ENCODE results near the gene DNAJB14.

The DNAJB14 gene

DNA sequence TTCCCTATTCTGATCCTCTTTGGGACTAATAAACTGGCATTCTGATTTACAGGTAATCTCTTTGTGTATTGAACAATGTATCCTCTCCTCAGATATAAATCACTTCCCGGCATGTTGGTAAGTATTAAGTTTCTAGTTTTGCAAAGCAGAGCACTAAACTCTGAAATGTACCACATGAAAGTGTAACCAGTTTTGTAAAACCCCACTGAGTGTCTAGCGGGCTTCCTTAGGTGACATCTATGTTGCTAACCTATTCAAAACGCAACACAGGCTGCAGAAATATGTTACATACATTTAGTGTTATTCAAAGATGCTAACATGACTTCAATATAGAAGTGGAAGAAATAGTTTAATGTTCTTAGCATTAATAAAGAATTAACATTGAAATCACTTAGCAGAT, 25.2 kb downstream of the DNAJB14 start:
- no peak overlapping the region for H3K4me3 ChIP-seq (ENCODE audit: low read length)
- H3K4me1 ChIP-seq (ENCODE audit: control insufficient read depth, insufficient read depth, low read length): no peaks in the 10 kb centered on the region
- no peak overlapping the region for H3K9ac ChIP-seq (ENCODE audit: low read length)
- H3K36me3 ChIP-seq (ENCODE audit: control insufficient read depth, insufficient read depth, low read length): peaks cover 7% of the 10 kb centered on the region
- no peak overlapping the region for H3K27ac ChIP-seq (ENCODE audit: low read depth, low read length)
- H3K27me3 ChIP-seq (ENCODE audit: control insufficient read depth, insufficient read depth, low read length): no peaks in the 10 kb centered on the region

DNA sequence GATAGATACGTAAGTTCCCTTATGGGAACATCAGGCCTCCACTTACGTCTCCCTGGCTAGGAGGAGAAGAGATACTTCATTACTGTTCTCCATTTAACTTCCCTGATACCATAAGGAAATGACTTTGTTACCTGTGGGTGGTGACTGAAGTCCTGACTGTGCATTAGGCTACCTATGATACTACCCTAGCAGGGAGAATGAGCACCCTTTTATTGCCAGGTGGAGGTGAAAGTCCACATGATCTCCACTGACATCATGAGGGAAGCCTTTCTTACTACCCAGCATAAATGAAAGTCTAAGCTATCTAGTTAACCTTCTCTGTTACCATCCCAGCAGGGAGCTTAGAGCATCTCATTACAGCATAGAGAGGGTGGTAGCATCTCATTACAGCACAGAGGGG, 27.8 kb downstream of the DNAJB14 start:
- Histone ChIP-seq H3K36me3 (ENCODE audit: control insufficient read depth, insufficient read depth, low read length) (peaks cover 7% of the 10 kb centered on the region), H3K27ac (ENCODE audit: low read depth, low read length) (no peak overlapping the region)

DNA sequence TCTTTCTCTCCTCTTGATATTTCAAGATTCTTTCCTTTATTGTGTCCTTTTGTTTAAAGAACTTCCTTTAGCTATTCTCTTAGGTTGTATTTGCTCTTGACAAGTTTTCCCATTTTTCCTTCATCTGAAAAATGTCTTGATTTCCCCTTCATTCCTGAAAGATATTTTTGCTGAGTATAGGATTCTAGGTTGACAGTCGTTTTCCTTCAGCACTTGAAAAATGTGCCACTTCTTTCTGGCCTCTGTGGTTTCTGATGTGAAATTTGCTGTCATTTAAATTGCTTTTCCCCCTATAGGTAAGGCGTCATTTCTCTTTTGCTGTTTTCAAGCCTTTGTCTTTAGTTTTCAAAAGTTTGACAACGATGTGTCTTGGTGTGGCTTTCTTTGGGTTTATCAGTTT, 28.8 kb downstream of the DNAJB14 start:
- H3K9ac ChIP-seq (ENCODE audit: low read length): no peak overlapping the region
- peaks cover 7% of the 10 kb centered on the region for H3K36me3 ChIP-seq (ENCODE audit: control insufficient read depth, insufficient read depth, low read length)
- H3K27ac ChIP-seq (ENCODE audit: low read depth, low read length): no peak overlapping the region
- no peaks in the 10 kb centered on the region for H3K27me3 ChIP-seq (ENCODE audit: control insufficient read depth, insufficient read depth, low read length)
- H3K4me3 ChIP-seq (ENCODE audit: low read length): no peak overlapping the region
- H3K4me1 ChIP-seq (ENCODE audit: control insufficient read depth, insufficient read depth, low read length): no peaks in the 10 kb centered on the region

More for the DNA sequence above, 27.8 kb downstream of the DNAJB14 start:
- no peaks in the 10 kb centered on the region for H3K27me3 ChIP-seq (ENCODE audit: control insufficient read depth, insufficient read depth, low read length)
- no peaks in the 10 kb centered on the region for H3K4me1 ChIP-seq (ENCODE audit: control insufficient read depth, insufficient read depth, low read length)
- no peak overlapping the region for H3K4me3 ChIP-seq (ENCODE audit: low read length)
- H3K9ac ChIP-seq (ENCODE audit: low read length): no peak overlapping the region

DNA sequence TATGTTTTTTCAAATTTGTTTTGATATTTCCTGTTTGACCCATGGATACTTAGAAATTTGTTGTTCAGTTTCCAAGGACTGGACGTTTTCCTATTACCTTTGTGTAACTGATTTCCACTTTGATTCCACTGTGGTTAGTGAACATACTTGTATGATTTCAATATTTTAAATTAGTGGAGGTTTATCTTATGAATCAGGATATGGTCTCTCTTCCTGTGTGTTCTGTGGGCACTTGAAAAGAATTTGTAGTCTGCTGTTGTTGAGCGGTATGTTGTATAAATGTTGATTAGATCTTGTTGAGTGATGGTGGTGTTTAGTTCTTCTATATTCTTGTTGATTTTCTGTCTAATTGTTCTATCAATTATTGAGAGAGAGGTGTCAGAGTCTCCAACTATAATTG, 31.0 kb downstream of the DNAJB14 start:
- H3K4me1 ChIP-seq (ENCODE audit: control insufficient read depth, insufficient read depth, low read length): no peaks in the 10 kb centered on the region
- no peaks in the 10 kb centered on the region for H3K27me3 ChIP-seq (ENCODE audit: control insufficient read depth, insufficient read depth, low read length)
- peaks cover 7% of the 10 kb centered on the region for H3K36me3 ChIP-seq (ENCODE audit: control insufficient read depth, insufficient read depth, low read length)
- no peak overlapping the region for H3K4me3 ChIP-seq (ENCODE audit: low read length)
- no peak overlapping the region for H3K9ac ChIP-seq (ENCODE audit: low read length)
- H3K27ac ChIP-seq (ENCODE audit: low read depth, low read length): no peak overlapping the region

DNA sequence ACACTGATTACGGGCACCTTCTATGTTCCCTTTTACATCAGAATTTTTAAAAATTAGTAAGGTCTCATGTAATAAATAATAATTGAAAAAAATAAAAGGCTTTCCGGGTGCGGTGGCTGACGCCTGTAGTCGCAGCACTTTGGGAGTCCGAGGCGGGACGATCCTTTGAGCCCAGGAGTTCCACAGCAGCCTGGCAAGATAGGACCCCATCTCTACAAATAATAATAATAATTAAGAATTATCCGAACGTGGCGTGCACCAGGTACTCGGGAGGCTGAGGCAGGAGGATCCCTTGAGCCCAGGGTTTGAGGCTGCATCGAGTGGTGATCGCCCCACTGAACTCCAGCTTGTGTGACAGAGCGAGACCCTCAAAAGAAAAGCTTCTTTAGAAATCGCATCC, 51.4 kb downstream of the DNAJB14 start:
- no peaks in the 10 kb centered on the region for H3K27me3 ChIP-seq (ENCODE audit: control insufficient read depth, insufficient read depth, low read length)
- no peaks in the 10 kb centered on the region for H3K36me3 ChIP-seq (ENCODE audit: control insufficient read depth, insufficient read depth, low read length)
- no peak overlapping the region for H3K9ac ChIP-seq (ENCODE audit: low read length)
- H3K27ac ChIP-seq (ENCODE audit: low read depth, low read length): peak overlapping the region; percentile 72
- H3K4me1 ChIP-seq (ENCODE audit: control insufficient read depth, insufficient read depth, low read length): peaks cover 13% of the 10 kb centered on the region
- H3K4me3 ChIP-seq (ENCODE audit: low read length): peak overlapping the region; percentile 85

DNA sequence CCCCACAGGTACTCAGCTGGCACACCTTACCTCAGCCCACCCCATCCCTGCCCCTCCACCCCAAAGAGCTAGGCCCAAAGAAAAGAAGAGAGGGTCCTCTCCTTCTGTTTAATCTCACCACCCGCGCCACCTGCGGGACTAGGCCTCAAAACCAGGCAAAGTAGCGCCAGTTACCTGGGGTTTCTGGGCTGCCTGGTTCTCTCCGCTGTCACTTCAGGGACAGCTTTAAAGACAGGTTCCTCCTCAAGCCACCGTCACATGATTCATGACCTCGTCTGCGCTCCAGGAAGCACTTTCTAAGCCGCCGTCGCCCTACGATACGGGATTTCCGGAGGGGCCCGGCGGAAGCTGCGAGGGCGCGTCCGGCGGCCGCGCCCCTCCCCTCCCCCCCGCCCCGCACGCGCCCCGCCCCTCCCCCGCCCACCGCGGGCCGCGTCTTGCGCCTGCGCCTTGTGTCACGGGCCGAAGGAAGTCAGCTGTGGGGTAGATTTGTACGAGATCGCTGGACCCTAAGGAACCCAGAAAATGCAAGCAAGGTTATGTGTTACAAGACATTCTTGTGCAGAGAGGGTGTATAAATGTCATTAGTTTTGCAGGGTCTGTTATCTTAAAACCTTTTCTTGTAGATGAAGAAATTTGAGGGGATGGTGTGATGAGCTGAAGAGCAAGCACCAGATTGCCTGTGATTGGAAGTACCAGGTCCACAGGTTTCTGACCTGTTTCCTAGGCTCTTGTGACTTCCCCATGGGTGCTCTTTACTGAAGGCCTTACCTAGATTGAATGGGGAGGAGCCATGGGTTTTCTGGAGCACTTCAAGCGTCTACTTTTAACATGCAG, 52.0 kb downstream of the DNAJB14 start, which contains the start of gene LAMTOR3:
Gene LAMTOR3, minus strand, starts transcription at position 267 of the 837 bp plus-strand sequence. CDS start 464 bp downstream, outside the sequence.
- Histone ChIP-seq H3K4me3 (ENCODE audit: low read length) (peak within 1 kb of the TSS; percentile 89), H3K27me3 (ENCODE audit: control insufficient read depth, insufficient read depth, low read length) (no peaks in the 10 kb centered on the region), H3K4me1 (ENCODE audit: control insufficient read depth, insufficient read depth, low read length) (peaks cover 13% of the 10 kb centered on the region), H3K36me3 (ENCODE audit: control insufficient read depth, insufficient read depth, low read length) (no peaks in the 10 kb centered on the region), H3K9ac (ENCODE audit: low read length) (peak within 1 kb of the TSS; percentile 69), H3K27ac (ENCODE audit: low read depth, low read length) (peak within 1 kb of the TSS; percentile 83)

DNA sequence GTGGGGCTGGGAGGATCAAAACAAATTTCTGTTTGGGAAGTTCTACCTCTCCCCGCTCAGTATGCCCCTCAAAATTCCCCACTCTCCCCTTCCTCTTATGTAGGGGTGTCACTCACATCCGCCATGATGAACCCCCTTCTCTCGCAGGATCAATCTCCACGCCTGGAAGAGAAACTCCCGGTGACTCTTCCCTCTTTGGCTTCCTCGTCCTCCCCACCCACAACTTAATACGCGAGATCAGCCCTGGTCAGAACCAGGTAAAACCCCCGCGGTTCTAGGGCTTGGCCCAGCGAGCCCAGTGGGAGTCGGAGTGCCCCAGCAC, 52.6 kb downstream of the DNAJB14 start:
- H3K27ac ChIP-seq (ENCODE audit: low read depth, low read length): peak overlapping the region; percentile 83
- peak overlapping the region; percentile 69 for H3K9ac ChIP-seq (ENCODE audit: low read length)
- H3K36me3 ChIP-seq (ENCODE audit: control insufficient read depth, insufficient read depth, low read length): no peaks in the 10 kb centered on the region
- no peaks in the 10 kb centered on the region for H3K27me3 ChIP-seq (ENCODE audit: control insufficient read depth, insufficient read depth, low read length)
- H3K4me1 ChIP-seq (ENCODE audit: control insufficient read depth, insufficient read depth, low read length): peaks cover 13% of the 10 kb centered on the region
- H3K4me3 ChIP-seq (ENCODE audit: low read length): peak overlapping the region; percentile 89

DNA sequence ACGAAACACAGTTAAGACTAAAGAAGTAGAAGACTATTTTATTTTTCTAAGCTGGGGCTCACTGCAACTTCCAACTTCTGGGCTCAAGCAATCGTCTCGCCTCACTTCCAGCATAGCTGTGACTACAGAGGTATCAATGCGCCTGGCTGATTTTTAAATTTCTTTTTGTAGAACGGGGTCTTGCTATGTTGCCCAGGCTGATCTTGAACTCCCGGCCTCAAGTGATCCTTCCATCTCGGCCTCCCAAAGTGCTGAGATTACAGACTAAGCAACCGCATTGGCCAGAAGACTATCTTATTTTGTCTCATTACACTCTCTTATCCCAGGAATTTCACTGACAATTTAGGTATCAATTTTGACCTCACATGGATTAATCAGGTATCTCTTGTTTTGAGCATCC, 53.4 kb downstream of the DNAJB14 start:
- H3K9ac ChIP-seq (ENCODE audit: low read length): no peak overlapping the region
- H3K27me3 ChIP-seq (ENCODE audit: control insufficient read depth, insufficient read depth, low read length): no peaks in the 10 kb centered on the region
- peak overlapping the region; percentile 89 for H3K4me3 ChIP-seq (ENCODE audit: low read length)
- H3K4me1 ChIP-seq (ENCODE audit: control insufficient read depth, insufficient read depth, low read length): peaks cover 13% of the 10 kb centered on the region
- H3K36me3 ChIP-seq (ENCODE audit: control insufficient read depth, insufficient read depth, low read length): no peaks in the 10 kb centered on the region
- no peak overlapping the region for H3K27ac ChIP-seq (ENCODE audit: low read depth, low read length)

DNA sequence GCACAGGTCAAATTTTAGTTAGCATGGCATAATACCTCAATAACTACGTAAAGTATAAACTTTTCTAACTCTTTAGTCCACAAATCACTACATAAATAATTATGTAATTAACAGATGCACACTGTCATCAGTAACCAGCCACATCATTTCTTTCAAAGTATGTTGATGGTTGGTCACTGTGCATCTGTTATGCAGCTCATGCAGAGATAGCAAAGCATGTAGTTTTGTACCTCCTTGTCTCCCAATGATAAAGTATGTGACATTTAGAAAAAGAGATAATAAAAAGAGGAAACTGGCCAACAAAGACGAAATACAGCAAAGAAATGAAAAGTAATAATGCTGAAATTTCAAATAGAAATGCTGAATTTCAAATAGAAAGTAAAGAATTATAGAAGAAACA, 55.1 kb downstream of the DNAJB14 start:
- Histone ChIP-seq H3K36me3 (ENCODE audit: control insufficient read depth, insufficient read depth, low read length) (no peaks in the 10 kb centered on the region), H3K27me3 (ENCODE audit: control insufficient read depth, insufficient read depth, low read length) (no peaks in the 10 kb centered on the region), H3K4me1 (ENCODE audit: control insufficient read depth, insufficient read depth, low read length) (peaks cover 19% of the 10 kb centered on the region), H3K9ac (ENCODE audit: low read length) (no peak overlapping the region), H3K27ac (ENCODE audit: low read depth, low read length) (no peak overlapping the region), H3K4me3 (ENCODE audit: low read length) (no peak overlapping the region)

DNA sequence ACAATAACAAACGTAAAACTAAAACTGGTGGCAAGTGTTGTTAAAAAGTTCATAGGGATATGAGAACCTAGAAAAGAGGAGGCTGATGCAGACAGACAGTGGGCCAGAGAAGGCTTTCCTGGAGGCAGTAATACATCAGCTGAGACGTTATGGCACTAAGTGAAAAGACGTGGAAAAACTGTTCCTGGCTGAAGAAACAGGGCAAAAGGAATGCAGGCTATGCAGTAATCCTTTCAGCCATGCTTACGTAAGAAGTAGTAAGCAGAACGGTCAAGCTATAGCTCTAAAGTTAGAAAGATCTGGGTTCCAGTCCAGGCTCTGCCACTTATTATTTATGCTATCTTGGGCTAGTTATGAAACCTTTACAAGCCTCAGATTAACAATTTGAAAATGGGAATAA, 58.6 kb downstream of the DNAJB14 start:
- peaks cover 15% of the 10 kb centered on the region for H3K4me1 ChIP-seq (ENCODE audit: control insufficient read depth, insufficient read depth, low read length)
- H3K36me3 ChIP-seq (ENCODE audit: control insufficient read depth, insufficient read depth, low read length): no peaks in the 10 kb centered on the region
- H3K27ac ChIP-seq (ENCODE audit: low read depth, low read length): peak overlapping the region; percentile 27
- no peak overlapping the region for H3K4me3 ChIP-seq (ENCODE audit: low read length)
- H3K9ac ChIP-seq (ENCODE audit: low read length): no peak overlapping the region
- no peaks in the 10 kb centered on the region for H3K27me3 ChIP-seq (ENCODE audit: control insufficient read depth, insufficient read depth, low read length)

DNA sequence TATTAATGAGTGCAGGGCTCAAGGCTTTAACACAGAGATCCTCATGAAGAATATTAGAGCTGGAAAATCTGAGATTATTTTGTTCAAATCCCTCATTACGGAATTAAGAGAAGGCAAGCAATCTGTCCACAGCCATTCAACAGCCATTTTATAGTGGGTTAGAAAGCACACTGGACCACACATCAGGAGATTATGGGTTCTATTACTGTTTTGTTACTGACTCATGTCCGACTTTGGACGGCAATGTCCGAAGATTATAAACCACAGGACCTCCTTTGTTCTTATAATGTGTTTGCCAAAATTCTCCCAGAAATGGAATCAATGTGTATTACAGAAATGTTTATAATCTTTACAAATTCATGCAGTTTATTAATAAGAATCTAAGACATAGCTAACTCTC, 60.3 kb downstream of the DNAJB14 start:
- peaks cover 11% of the 10 kb centered on the region for H3K4me1 ChIP-seq (ENCODE audit: control insufficient read depth, insufficient read depth, low read length)
- H3K36me3 ChIP-seq (ENCODE audit: control insufficient read depth, insufficient read depth, low read length): peaks cover 2% of the 10 kb centered on the region
- H3K27me3 ChIP-seq (ENCODE audit: control insufficient read depth, insufficient read depth, low read length): no peaks in the 10 kb centered on the region
- no peak overlapping the region for H3K4me3 ChIP-seq (ENCODE audit: low read length)
- H3K9ac ChIP-seq (ENCODE audit: low read length): no peak overlapping the region
- no peak overlapping the region for H3K27ac ChIP-seq (ENCODE audit: low read depth, low read length)

DNA sequence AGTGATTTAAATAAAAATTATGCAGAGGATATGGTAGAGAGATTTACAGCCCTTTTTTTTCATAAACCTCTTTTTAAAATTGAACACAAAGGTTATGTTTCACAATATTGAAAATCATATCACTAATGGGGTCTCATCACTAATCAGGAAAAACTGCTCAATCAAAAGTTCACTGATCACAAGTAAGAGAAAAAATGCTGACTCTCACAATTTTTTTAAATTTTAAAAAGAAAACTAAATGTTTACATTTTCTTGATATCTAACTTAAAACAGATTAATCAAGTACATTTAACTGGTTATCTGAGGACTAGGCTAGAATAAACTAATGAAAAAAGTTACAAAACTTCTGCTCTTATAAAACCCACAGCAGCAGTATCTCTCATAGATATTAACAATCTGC, 60.7 kb downstream of the DNAJB14 start:
- H3K9ac ChIP-seq (ENCODE audit: low read length): no peak overlapping the region
- no peak overlapping the region for H3K4me3 ChIP-seq (ENCODE audit: low read length)
- peaks cover 11% of the 10 kb centered on the region for H3K4me1 ChIP-seq (ENCODE audit: control insufficient read depth, insufficient read depth, low read length)
- H3K36me3 ChIP-seq (ENCODE audit: control insufficient read depth, insufficient read depth, low read length): peaks cover 4% of the 10 kb centered on the region
- H3K27ac ChIP-seq (ENCODE audit: low read depth, low read length): no peak overlapping the region
- no peaks in the 10 kb centered on the region for H3K27me3 ChIP-seq (ENCODE audit: control insufficient read depth, insufficient read depth, low read length)

DNA sequence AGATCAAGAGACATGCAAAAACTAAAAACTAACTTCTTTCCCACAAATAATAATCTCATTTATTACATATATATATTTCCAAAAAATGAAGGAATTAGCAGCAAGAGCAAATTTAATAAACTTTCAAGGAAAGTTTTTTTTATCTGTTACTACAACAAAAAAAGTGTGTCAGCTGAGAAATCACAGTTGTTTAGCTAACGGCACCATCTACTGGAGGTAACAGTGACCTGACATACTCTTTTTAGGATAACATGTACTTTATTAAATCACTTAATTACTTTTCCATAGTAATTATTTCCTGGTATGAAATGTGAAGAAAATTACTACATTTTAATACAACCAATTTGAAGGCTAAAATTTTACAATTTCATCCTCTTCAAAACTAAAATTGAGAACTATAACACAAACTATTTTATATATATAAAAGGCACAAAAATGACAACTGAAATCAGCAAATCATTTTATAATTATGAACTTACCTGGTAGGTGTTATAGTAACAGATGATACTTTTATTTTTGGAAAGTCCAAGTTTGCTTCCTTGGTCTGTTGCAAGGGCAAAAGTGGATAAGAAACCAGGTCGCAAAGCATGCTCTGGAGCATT, 61.3 kb downstream of the DNAJB14 start:
- Histone ChIP-seq H3K36me3 (ENCODE audit: control insufficient read depth, insufficient read depth, low read length) (peaks cover 9% of the 10 kb centered on the region), H3K27me3 (ENCODE audit: control insufficient read depth, insufficient read depth, low read length) (no peaks in the 10 kb centered on the region), H3K4me1 (ENCODE audit: control insufficient read depth, insufficient read depth, low read length) (peaks cover 11% of the 10 kb centered on the region), H3K27ac (ENCODE audit: low read depth, low read length) (no peak overlapping the region), H3K4me3 (ENCODE audit: low read length) (no peak overlapping the region), H3K9ac (ENCODE audit: low read length) (no peak overlapping the region)
